Breast epithelium (tissue), 4 donors: ENCODE results near the gene RNH1. TPM values are rescaled to one million over a fixed set of nuclear protein-coding genes. Genes with fewer than 3 reads are reported as not detected.

ENCODE experiments used
- DNase-seq, 2 donors: peaks; one replicate each; pipeline ENCODE4 v3.0.0-alpha.2; 2019; ENCODE audit warnings: low spot score in 2 of 2
- H3K27ac ChIP-seq, 2 donors: fragments of 200-600 bp; sonication (generic) in 1 of 2; one replicate each; pipeline ENCODE4 v1.5.1; 2016 to 2019; ENCODE audit warnings: mild to moderate bottlenecking in 1 of 2
- H3K27me3 ChIP-seq, 2 donors: fragments of 200-600 bp; sonication (generic) in 1 of 2; one replicate each; pipeline versions ENCODE4 v1.5.1 to v1.6.0; 2017 to 2019; ENCODE audit warnings: control low read depth in 1 of 2, mild to moderate bottlenecking in 1 of 2
- H3K36me3 ChIP-seq: fragments of 200-600 bp; one replicate; pipeline ENCODE4 v1.5.1; 2019
- H3K4me1 ChIP-seq, 2 donors: fragments of 200-600 bp; sonication (generic); one replicate each; pipeline ENCODE4 v1.5.1; 2016 to 2019; ENCODE audit warnings: control low read depth in 1 of 2
- H3K4me3 ChIP-seq, 3 donors: fragments of 200-600 bp; sonication (generic); 1 replicate in 2 of 3; 2 replicates in 1 of 3; pipeline ENCODE4 v1.5.1; 2016 to 2019; ENCODE audit warnings: mild to moderate bottlenecking in 3 of 3, moderate library complexity in 2 of 3
- H3K9me3 ChIP-seq, 2 donors: fragments of 200-600 bp; sonication (generic) in 1 of 2; one replicate each; pipeline ENCODE4 v1.5.1; 2016 to 2019; ENCODE audit warnings: control low read depth in 1 of 2
- POLR2A ChIP-seq: fragments of 450-650 bp; IDR thresholded peaks from one replicate; pipeline ENCODE4 v1.6.1; 2016; ENCODE audit warnings: antibody characterized with exemption, mild to moderate bottlenecking, moderate library complexity
- POLR2AphosphoS5 ChIP-seq, 3 donors: sonication (generic); formaldehyde crosslinking; IDR thresholded peaks; one replicate each; pipeline ENCODE4 v1.6.1; 2017; ENCODE audit warnings: antibody characterized with exemption in 3 of 3
- intact Hi-C: fragments of 100-400 bp; cut with DNase I; formaldehyde crosslinking; loops from one replicate; pipeline ENCODE4 v1.15.1; 2023; ENCODE audit warnings: low total_unique reads
- total RNA-seq, 3 donors: library from RNA; depleted of rRNA; stranded (reverse); fragments of >200 nt; gene quantifications; one replicate each; pipeline ENCODE4 v1.1.0, GENCODE V29; 2016
- TF ChIP-seq, protein P1 (sequence below), 3 donors: fragments of 450-650 bp; IDR thresholded peaks; one replicate each; pipeline ENCODE4 v1.5.1; 2016 to 2017; ENCODE audit warnings: antibody characterized with exemption in 3 of 3, mild to moderate bottlenecking in 3 of 3, moderate library complexity in 3 of 3

RNH1 gene
- total RNA-seq, 3 donors from 2014 or later: 139 to 249 (median 209) TPM

DNA sequence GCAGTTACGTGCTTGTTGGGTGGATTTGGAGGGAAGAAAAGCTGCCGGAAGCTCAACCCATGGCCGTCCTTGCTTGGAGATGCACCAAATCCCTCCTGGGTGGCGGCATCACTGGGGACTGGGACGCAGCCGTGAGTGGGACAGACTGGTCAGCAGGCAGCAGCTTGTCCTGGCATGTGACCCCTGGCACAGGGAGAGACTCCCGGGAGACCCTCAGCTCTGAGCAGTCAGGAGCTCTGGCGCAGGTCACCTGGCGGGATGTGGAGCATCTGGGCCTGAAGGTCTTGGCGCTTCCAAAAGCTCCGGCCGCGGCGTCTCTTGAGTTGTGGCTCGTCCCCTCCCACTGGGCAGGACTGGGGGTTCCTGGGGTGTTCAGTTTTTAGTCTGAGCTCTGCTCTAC is 30.6 kb downstream of the RNH1 start:
- no peak overlapping the region for H3K27ac ChIP-seq
- H3K36me3 ChIP-seq: no peaks in the 10 kb centered on the region
- no peak overlapping the region for H3K4me3 ChIP-seq
- no peak for DNase-seq
- intact Hi-C loops: no loop called here
- no peaks in the 10 kb centered on the region for H3K9me3 ChIP-seq
- TF ChIP-seq, protein P1, sequence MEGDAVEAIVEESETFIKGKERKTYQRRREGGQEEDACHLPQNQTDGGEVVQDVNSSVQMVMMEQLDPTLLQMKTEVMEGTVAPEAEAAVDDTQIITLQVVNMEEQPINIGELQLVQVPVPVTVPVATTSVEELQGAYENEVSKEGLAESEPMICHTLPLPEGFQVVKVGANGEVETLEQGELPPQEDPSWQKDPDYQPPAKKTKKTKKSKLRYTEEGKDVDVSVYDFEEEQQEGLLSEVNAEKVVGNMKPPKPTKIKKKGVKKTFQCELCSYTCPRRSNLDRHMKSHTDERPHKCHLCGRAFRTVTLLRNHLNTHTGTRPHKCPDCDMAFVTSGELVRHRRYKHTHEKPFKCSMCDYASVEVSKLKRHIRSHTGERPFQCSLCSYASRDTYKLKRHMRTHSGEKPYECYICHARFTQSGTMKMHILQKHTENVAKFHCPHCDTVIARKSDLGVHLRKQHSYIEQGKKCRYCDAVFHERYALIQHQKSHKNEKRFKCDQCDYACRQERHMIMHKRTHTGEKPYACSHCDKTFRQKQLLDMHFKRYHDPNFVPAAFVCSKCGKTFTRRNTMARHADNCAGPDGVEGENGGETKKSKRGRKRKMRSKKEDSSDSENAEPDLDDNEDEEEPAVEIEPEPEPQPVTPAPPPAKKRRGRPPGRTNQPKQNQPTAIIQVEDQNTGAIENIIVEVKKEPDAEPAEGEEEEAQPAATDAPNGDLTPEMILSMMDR (IDR thresholded peaks at IDR 0.05): no peak
- TF ChIP-seq POLR2AphosphoS5 (IDR thresholded peaks at IDR 0.05): no peak
- no peak for TF ChIP-seq POLR2A
- no peaks in the 10 kb centered on the region for H3K27me3 ChIP-seq
- no peaks in the 10 kb centered on the region for H3K4me1 ChIP-seq

DNA sequence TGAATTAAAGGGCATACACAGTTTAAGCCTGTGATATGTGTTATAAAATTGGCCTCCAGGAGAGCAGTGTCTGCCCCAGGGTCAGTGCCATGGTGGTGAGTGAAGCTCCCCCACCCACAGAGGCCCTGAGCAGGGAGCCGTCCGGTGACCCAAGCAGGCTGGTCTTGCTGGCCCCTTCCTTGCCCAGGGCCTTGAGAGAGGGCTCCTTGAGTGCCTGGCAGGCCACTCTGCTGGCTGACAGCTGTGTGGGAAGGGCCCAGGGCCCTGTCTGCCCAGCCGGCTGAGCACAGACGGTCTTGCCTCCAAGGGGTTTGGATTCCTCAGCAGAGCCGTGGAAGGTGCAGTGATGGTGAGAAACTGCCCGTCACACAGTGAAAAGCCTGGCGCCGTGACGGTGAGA is 31.1 kb downstream of the RNH1 start:
- H3K9me3 ChIP-seq: no peaks in the 10 kb centered on the region
- no peak for DNase-seq
- H3K36me3 ChIP-seq: no peaks in the 10 kb centered on the region
- no peak overlapping the region for H3K4me3 ChIP-seq
- H3K4me1 ChIP-seq: no peaks in the 10 kb centered on the region
- no peaks in the 10 kb centered on the region for H3K27me3 ChIP-seq
- intact Hi-C loops: no loop called here
- TF ChIP-seq, protein P1 (IDR thresholded peaks at IDR 0.05): no peak
- TF ChIP-seq POLR2AphosphoS5 (IDR thresholded peaks at IDR 0.05) (no peak), POLR2A (no peak)
- no peak overlapping the region for H3K27ac ChIP-seq

DNA sequence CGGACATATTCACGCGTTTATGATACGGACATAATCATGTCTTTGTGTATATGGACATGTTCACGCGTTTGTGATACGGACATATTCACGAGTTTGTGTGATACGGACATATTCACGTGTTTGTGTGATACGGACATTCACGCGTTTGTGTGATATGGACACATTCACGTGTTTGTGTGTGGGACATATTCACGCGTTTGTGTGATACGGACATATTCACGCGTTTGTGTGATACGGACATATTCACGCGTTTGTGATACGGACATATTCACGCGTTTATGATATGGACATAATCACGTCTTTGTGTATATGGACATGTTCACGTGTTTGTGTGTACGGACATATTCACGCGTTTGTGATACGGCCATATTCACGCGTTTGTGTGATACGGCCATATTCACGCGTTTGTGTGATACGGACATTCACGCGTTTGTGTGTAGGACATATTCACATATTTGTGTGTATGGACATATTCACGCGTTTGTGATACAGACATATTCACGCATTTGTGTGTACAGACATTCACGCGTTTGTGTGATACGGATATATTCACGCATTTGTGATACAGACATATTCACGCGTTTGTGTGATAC is 32.0 kb downstream of the RNH1 start:
- no peaks in the 10 kb centered on the region for H3K9me3 ChIP-seq
- no peaks in the 10 kb centered on the region for H3K36me3 ChIP-seq
- no peaks in the 10 kb centered on the region for H3K27me3 ChIP-seq
- TF ChIP-seq POLR2AphosphoS5 (IDR thresholded peaks at IDR 0.05) (no peak), POLR2A (no peak)
- TF ChIP-seq, protein P1 (IDR thresholded peaks at IDR 0.05): no peak
- intact Hi-C loops: no loop called here
- no peak for DNase-seq
- no peak overlapping the region for H3K27ac ChIP-seq
- H3K4me3 ChIP-seq: no peak overlapping the region
- H3K4me1 ChIP-seq: peaks cover under 1 to 3% of the 10 kb centered on the region in 2 donors

DNA sequence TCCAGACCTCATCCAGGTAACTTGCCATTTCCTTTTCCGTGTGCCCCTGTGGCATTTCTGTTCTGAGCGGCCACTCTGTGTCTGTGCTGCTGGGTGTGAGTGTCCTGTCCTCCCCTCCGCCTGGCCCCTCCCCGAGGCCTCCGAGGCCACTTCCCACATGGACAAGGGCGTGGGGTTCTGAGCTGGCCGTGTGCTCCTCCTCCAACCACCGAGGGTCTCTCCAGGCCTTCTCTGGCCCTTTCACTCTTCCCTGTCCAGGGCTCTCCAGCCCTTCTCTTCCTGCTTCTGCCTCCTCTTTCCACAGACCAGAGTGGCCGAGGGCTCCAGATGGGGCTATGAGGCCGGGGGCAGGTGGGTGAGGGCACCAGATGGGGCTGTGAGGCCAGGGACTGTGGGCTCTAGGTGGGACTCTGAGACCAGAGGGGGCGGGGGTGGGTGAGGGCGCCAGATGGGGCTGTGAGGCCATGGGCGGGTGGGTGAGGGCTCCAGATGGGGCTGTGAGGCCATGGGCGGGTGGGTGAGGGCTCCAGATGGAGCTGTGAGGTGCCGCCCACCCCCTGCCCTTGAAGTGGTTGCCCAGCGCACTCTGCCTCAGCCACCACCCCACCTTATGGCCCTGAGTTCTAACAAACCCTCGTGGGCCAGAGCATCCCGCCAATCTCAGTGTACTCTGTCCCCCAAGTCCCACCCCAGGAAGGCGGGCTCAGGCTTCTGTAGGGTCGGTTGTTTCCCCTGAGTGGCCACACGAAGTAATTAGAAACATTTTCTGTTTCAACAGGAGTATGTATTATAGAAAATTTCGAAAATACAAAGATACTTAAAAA is 32.9 kb downstream of the RNH1 start:
- DNase-seq: no peak
- intact Hi-C loops: no loop called here
- no peak overlapping the region for H3K4me3 ChIP-seq
- TF ChIP-seq, protein P1 (IDR thresholded peaks at IDR 0.05): no peak
- TF ChIP-seq POLR2AphosphoS5 (IDR thresholded peaks at IDR 0.05) (no peak), POLR2A (no peak)
- H3K27ac ChIP-seq: no peak overlapping the region
- H3K27me3 ChIP-seq: no peaks in the 10 kb centered on the region
- no peaks in the 10 kb centered on the region for H3K9me3 ChIP-seq
- no peaks in the 10 kb centered on the region for H3K36me3 ChIP-seq
- peaks cover 7 to 8% of the 10 kb centered on the region in 2 donors for H3K4me1 ChIP-seq

DNA sequence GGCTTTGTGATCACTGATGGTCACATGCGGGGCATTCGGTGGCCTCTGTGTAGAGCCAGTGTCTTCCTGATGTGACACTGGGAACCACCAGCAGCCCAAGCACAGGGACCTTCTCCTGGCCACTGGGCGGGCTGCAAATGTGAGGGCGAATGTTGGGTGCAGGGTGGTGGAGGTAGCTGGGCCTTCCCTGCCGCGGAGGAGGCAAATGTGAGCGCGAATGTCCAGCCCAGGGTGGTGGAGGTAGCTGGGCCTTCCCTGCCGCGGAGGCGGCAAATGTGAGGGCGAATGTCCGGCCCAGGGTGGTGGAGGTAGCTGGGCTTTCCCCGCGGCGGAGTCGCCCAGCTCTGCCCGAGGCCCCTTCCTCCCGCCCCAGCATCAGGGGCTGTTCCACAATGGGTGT is 33.6 kb downstream of the RNH1 start:
- TF ChIP-seq POLR2A (no peak), POLR2AphosphoS5 (IDR thresholded peaks at IDR 0.05) (no peak)
- TF ChIP-seq, protein P1 (IDR thresholded peaks at IDR 0.05): no peak
- Histone ChIP-seq H3K27ac (no peak overlapping the region), H3K4me3 (no peak overlapping the region), H3K4me1 (peaks cover 7 to 8% of the 10 kb centered on the region in 2 donors), H3K9me3 (no peaks in the 10 kb centered on the region), H3K27me3 (no peaks in the 10 kb centered on the region), H3K36me3 (no peaks in the 10 kb centered on the region)
- no peak for DNase-seq
- intact Hi-C loops: no loop called here
